Spleen (tissue), 10 donors: Measurements from ENCODE around the gene SMIM35. TPM values are rescaled to one million over a fixed set of nuclear protein-coding genes. Genes with fewer than 3 reads are reported as not detected.

Experiments used
- polyA plus RNA-seq, 3 donors: library from polyadenylated mRNA; stranded (reverse); fragments of 200-250 nt; gene quantifications; one replicate each; pipeline ENCODE4 v1.2.1, GENCODE V29; 2013
- total RNA-seq, 7 donors: library from RNA; depleted of rRNA in 3 of 7; stranded (reverse); fragments of >200 nt in 3 of 7; fragmentation: NEBNext Ultra II Directional in 4 of 7; extraction: Animal tissue kit (Norgen Biotek cat#: 25700) in 4 of 7; gene quantifications; one replicate each; pipeline versions ENCODE4 v1.1.0 to v1.2.1, GENCODE V29; 2016 to 2021
- donor health status: healthy with polysubstance abuse.
- donor health status: DM: no; HTN: no; CAD: no; lungs with moderate emphysema.
- donor health status: DM: no; HTN: no; CAD: no.
- donor health status: Bipolar disorder and iron deficiency.
- donor health status: healthy.
- donor health status: DM: no; HTN: no; CAD: no.
- donor health status: DM: yes; HTN: yes; CAD: no.

Gene SMIM35
- total and polyA plus RNA-seq, 10 donors = 0.16 to 1.3 (median 0.39) TPM

Other genes with a start within 250 kb of the SMIM35 start
- gene FXYD6, start 210.3 kb downstream of the SMIM35 start, total RNA-seq = 100 to 1,000 TPM in 5 of 7 donors, 10 to 100 TPM in 2; 75.4 to 230 (median 140) TPM
- 10 to 100 TPM; 40.8 to 71.5 (median 51.4) TPM for gene FXYD6, start 210.3 kb downstream of the SMIM35 start, polyA plus RNA-seq
- gene TMPRSS13, start 157.6 kb downstream of the SMIM35 start, total RNA-seq = 1 to 10 TPM in 6 of 7 donors, under 1 TPM in 1; 0.95 to 2.2 (median 1.7) TPM
- 1 to 10 TPM; 1.3 to 1.9 (median 1.5) TPM for gene TMPRSS13, start 157.6 kb downstream of the SMIM35 start, polyA plus RNA-seq
- 100 to 1,000 TPM; 114 to 239 (median 171) TPM for gene IL10RA, start 100.6 kb downstream of the SMIM35 start, total RNA-seq
- gene IL10RA, start 100.6 kb downstream of the SMIM35 start, polyA plus RNA-seq = 10 to 100 TPM; 32.9 to 39.4 (median 38.3) TPM
- 1 to 10 TPM in 3 of 7 donors, under 1 TPM in 1, not detected in 3; 0.85 to 1.4 (median 1.2) TPM for gene TMPRSS4, start 9.9 kb downstream of the SMIM35 start, total RNA-seq
- gene TMPRSS4, start 9.9 kb downstream of the SMIM35 start, polyA plus RNA-seq = under 1 TPM; 0.09 to 0.26 (median 0.21) TPM
- gene SCN4B, start 65.9 kb upstream of the SMIM35 start, total RNA-seq = 1 to 10 TPM in 1 of 7 donors, under 1 TPM in 4, not detected in 2; 0.23 to 1.9 (median 0.47) TPM
- gene SCN4B, start 65.9 kb upstream of the SMIM35 start, polyA plus RNA-seq = under 1 TPM; 0.06 to 0.37 (median 0.14) TPM
- under 1 TPM in 3 of 7 donors, not detected in 4; 0.03 to 0.15 (median 0.14) TPM for gene SCN2B, start 89.7 kb upstream of the SMIM35 start, total RNA-seq
- under 1 TPM; 0.02 to 0.04 (median 0.03) TPM for gene SCN2B, start 89.7 kb upstream of the SMIM35 start, polyA plus RNA-seq
- 100 to 1,000 TPM in 2 of 7 donors, 10 to 100 TPM in 5; 45.5 to 180 (median 91.3) TPM for gene JAML, start 138.0 kb upstream of the SMIM35 start, total RNA-seq
- 100 to 1,000 TPM in 1 of 3 donors, 10 to 100 TPM in 2; 18.2 to 154 (median 42.0) TPM for gene JAML, start 138.0 kb upstream of the SMIM35 start, polyA plus RNA-seq
- gene MPZL3, start 165.4 kb upstream of the SMIM35 start, total RNA-seq = 10 to 100 TPM in 3 of 7 donors, 1 to 10 TPM in 4; 4.3 to 12.9 (median 9.2) TPM
- gene MPZL3, start 165.4 kb upstream of the SMIM35 start, polyA plus RNA-seq = 1 to 10 TPM; 2.0 to 2.1 (median 2.1) TPM
- gene MPZL2, start 177.3 kb upstream of the SMIM35 start, total RNA-seq = 10 to 100 TPM in 3 of 7 donors, 1 to 10 TPM in 4; 7.0 to 18.4 (median 9.8) TPM
- gene MPZL2, start 177.3 kb upstream of the SMIM35 start, polyA plus RNA-seq = 1 to 10 TPM; 1.6 to 2.0 (median 1.8) TPM
- 10 to 100 TPM; 49.1 to 89.2 (median 60.0) TPM for gene CD3E, start 217.8 kb upstream of the SMIM35 start, total RNA-seq
- 10 to 100 TPM; 20.5 to 51.4 (median 32.9) TPM for gene CD3E, start 217.8 kb upstream of the SMIM35 start, polyA plus RNA-seq